DOHH2 (cell line): ENCODE results near the gene COL25A1.

Source experiments
- H3F3A ChIP-seq: fragments of 200-600 bp; sonication (generic), shearing (Covaris generic); 2 replicates; pipeline ENCODE4 v1.6.0; 2016; ENCODE audit warnings: antibody characterized with exemption, mild to moderate bottlenecking; ENCODE audit not compliant: control insufficient read depth, insufficient read depth
- H3K27ac ChIP-seq: fragments of 200-600 bp; sonication (generic); 2 replicates; pipeline ENCODE4 v1.5.1; 2014; ENCODE audit warnings: low read depth, mild to moderate bottlenecking, low read length, moderate library complexity
- H3K27me3 ChIP-seq: fragments of 200-600 bp; sonication (generic); 2 replicates; pipeline ENCODE4 v1.6.1; 2014; ENCODE audit warnings: mild to moderate bottlenecking, low read length, mixed read lengths; ENCODE audit not compliant: control insufficient read depth
- H3K36me3 ChIP-seq: fragments of 200-600 bp; sonication (generic); 2 replicates; pipeline ENCODE4 v1.6.1; 2014; ENCODE audit warnings: mild to moderate bottlenecking, low read length, moderate library complexity, mixed read lengths; ENCODE audit not compliant: control insufficient read depth
- H3K4me1 ChIP-seq: fragments of 200-600 bp; sonication (generic); 2 replicates; pipeline ENCODE4 v1.6.1; 2014; ENCODE audit warnings: mild to moderate bottlenecking, low read length, mixed read lengths; ENCODE audit not compliant: control insufficient read depth
- H3K4me2 ChIP-seq: fragments of 200-600 bp; sonication (generic); 2 replicates; pipeline ENCODE4 v1.6.0; 2014; ENCODE audit warnings: mild to moderate bottlenecking, low read length, moderate library complexity
- H3K4me3 ChIP-seq: fragments of 200-600 bp; sonication (generic); 2 replicates; pipeline ENCODE4 v1.5.1; 2014; ENCODE audit warnings: mild to moderate bottlenecking, low read length, mixed read lengths
- H3K79me2 ChIP-seq: fragments of 200-600 bp; sonication (generic); 2 replicates; pipeline ENCODE4 v1.6.1; 2014; ENCODE audit warnings: mild to moderate bottlenecking, low read length, mixed read lengths; ENCODE audit not compliant: control insufficient read depth
- H3K9me2 ChIP-seq: fragments of 200-600 bp; sonication (generic); replicated peaks from 2 replicates; pipeline ENCODE4 v1.6.1; 2014; ENCODE audit warnings: mild to moderate bottlenecking, low read length, mixed read lengths; ENCODE audit not compliant: control insufficient read depth
- H3K9me3 ChIP-seq: fragments of 200-600 bp; sonication (generic); 2 replicates; pipeline ENCODE4 v1.6.1; 2014; ENCODE audit warnings: antibody characterized with exemption, low read length, mixed read lengths; ENCODE audit not compliant: control insufficient read depth, insufficient read depth
- H4K20me1 ChIP-seq: fragments of 200-600 bp; sonication (generic); 2 replicates; pipeline ENCODE4 v1.6.0; 2014; ENCODE audit warnings: low read depth, mild to moderate bottlenecking, antibody characterized with exemption, low read length, moderate library complexity; ENCODE audit not compliant: control insufficient read depth, insufficient read depth
- CTCF ChIP-seq: fragments of 200-600 bp; sonication (generic); IDR thresholded peaks from one replicate; pipeline ENCODE4 v1.5.1; 2014; ENCODE audit warnings: antibody characterized with exemption, mild to moderate bottlenecking, low read depth, low read length; ENCODE audit not compliant: poor library complexity, severe bottlenecking
- EZH2phosphoT487 ChIP-seq: fragments of 200-600 bp; sonication (generic); IDR thresholded peaks from 2 replicates; pipeline ENCODE4 v1.6.1; 2017; ENCODE audit warnings: borderline replicate concordance, mild to moderate bottlenecking, antibody characterized with exemption, low read length, moderate library complexity, mixed read lengths

Gene COL25A1

GRCh38 chr4:108946237-108946636 is 356.2 kb downstream of the COL25A1 start:
- no peak overlapping the region for H3K4me2 ChIP-seq
- TF ChIP-seq EZH2phosphoT487, result no peak
- no peak for TF ChIP-seq CTCF
- H3K36me3 ChIP-seq, result no peaks in the 10 kb centered on the region
- H3K9me2 ChIP-seq, result no peaks in the 10 kb centered on the region
- H3K4me3 ChIP-seq, result no peak overlapping the region
- H3F3A ChIP-seq, result no peaks in the 10 kb centered on the region
- no peaks in the 10 kb centered on the region for H3K79me2 ChIP-seq
- H3K4me1 ChIP-seq, result no peaks in the 10 kb centered on the region
- no peaks in the 10 kb centered on the region for H4K20me1 ChIP-seq
- H3K27me3 ChIP-seq, result no peaks in the 10 kb centered on the region
- H3K9me3 ChIP-seq, result no peaks in the 10 kb centered on the region
- H3K27ac ChIP-seq, result no peak overlapping the region

- no peaks in the 10 kb centered on the region for H3F3A ChIP-seq
- no peaks in the 10 kb centered on the region for H4K20me1 ChIP-seq
- no peaks in the 10 kb centered on the region for H3K27me3 ChIP-seq
- H3K9me3 ChIP-seq, result no peaks in the 10 kb centered on the region
- H3K4me1 ChIP-seq, result no peaks in the 10 kb centered on the region
- no peaks in the 10 kb centered on the region for H3K9me2 ChIP-seq
- H3K27ac ChIP-seq, result no peak overlapping the region
- H3K36me3 ChIP-seq, result no peaks in the 10 kb centered on the region
- no peak overlapping the region for H3K4me2 ChIP-seq
- no peaks in the 10 kb centered on the region for H3K79me2 ChIP-seq
- TF ChIP-seq EZH2phosphoT487, result no peak
- TF ChIP-seq CTCF, result no peak
- H3K4me3 ChIP-seq, result no peak overlapping the region
Measured at GRCh38 chr4:108943976-108944591, 358.4 kb downstream of the COL25A1 start.

GRCh38 chr4:108943371-108943770 is 359.1 kb downstream of the COL25A1 start:
- Histone ChIP-seq H3K27me3 (no peaks in the 10 kb centered on the region), H3K79me2 (no peaks in the 10 kb centered on the region), H3K27ac (no peak overlapping the region), H3K36me3 (no peaks in the 10 kb centered on the region), H3K9me2 (no peaks in the 10 kb centered on the region), H3K4me1 (no peaks in the 10 kb centered on the region), H3K4me2 (no peak overlapping the region), H3K4me3 (no peak overlapping the region), H3K9me3 (no peaks in the 10 kb centered on the region), H4K20me1 (no peaks in the 10 kb centered on the region), H3F3A (no peaks in the 10 kb centered on the region)
- TF ChIP-seq EZH2phosphoT487 (no peak), CTCF (no peak)
